NCI-H748 treated with DMSO at 0.1 percent for 48 hours (cell line): ENCODE data around the gene NCK2.

Experiments
- DNase-seq: peaks from one replicate; lab custom pipeline; 2025; lab: John Stamatoyannopoulos, UW

Gene NCK2

GRCh38 chr2:105744909-105745853 is at the start of gene NCK2:
Gene NCK2 (plus strand): TSS chr2:105744912. CDS start chr2:105855064, 110,152 bp downstream.
- no peak for DNase-seq

- DNase-seq: no peak
Measured at GRCh38 chr2:105697781-105698449, 46.8 kb upstream of the NCK2 start.

GRCh38 chr2:105698820-105699219 is 45.9 kb upstream of the NCK2 start:
- DNase-seq: no peak

- no peak for DNase-seq
Measured at GRCh38 chr2:105701042-105701441, 43.7 kb upstream of the NCK2 start.

- DNase-seq: no peak
Measured at GRCh38 chr2:105708697-105709096, 36.0 kb upstream of the NCK2 start.

GRCh38 chr2:105711394-105711793 is 33.3 kb upstream of the NCK2 start:
- DNase-seq: no peak

- no peak for DNase-seq
Measured at GRCh38 chr2:105712166-105712915, 32.4 kb upstream of the NCK2 start.

GRCh38 chr2:105712981-105713596 is 31.6 kb upstream of the NCK2 start:
- DNase-seq: no peak

GRCh38 chr2:105714141-105714540 is 30.6 kb upstream of the NCK2 start:
- DNase-seq: no peak

GRCh38 chr2:105718846-105719481 is 25.7 kb upstream of the NCK2 start:
- DNase-seq: no peak

GRCh38 chr2:105721991-105722511 is 22.7 kb upstream of the NCK2 start:
- DNase-seq: no peak

GRCh38 chr2:105722726-105723297 is 21.9 kb upstream of the NCK2 start:
- DNase-seq: no peak

- DNase-seq: no peak
Measured at GRCh38 chr2:105723431-105723830, 21.3 kb upstream of the NCK2 start.

GRCh38 chr2:105725388-105725787 is 19.3 kb upstream of the NCK2 start:
- no peak for DNase-seq

- DNase-seq: no peak
Measured at GRCh38 chr2:105730170-105730569, 14.5 kb upstream of the NCK2 start.

- no peak for DNase-seq
Measured at GRCh38 chr2:105731511-105731910, 13.2 kb upstream of the NCK2 start.

- DNase-seq: no peak
Measured at GRCh38 chr2:105732101-105732500, 12.6 kb upstream of the NCK2 start.

GRCh38 chr2:105732955-105733607 is 11.6 kb upstream of the NCK2 start:
- DNase-seq: no peak

GRCh38 chr2:105733875-105734274 is 10.8 kb upstream of the NCK2 start:
- no peak for DNase-seq

GRCh38 chr2:105734762-105735538 is 9.8 kb upstream of the NCK2 start:
- no peak for DNase-seq
